Measurements from ENCODE around the gene TNRC6C. TPM values are rescaled to one million over a fixed set of nuclear protein-coding genes. Genes with fewer than 3 reads are reported as not detected.

The TNRC6C gene
- total RNA-seq, 1 donor from 2014 or later, result 24.6 TPM

- DNase-seq (peak; percentile 85), ATAC-seq (ENCODE audit: low read depth) (peak; percentile 65)
- no peak for TF ChIP-seq CTCF (IDR thresholded peaks at IDR 0.05)
- H3K4me3 Mint-ChIP-seq, result peak overlapping the region; percentile 95
- H3K9me3 Mint-ChIP-seq, result no peaks in the 10 kb centered on the region
- intact Hi-C loops (cut with micrococcal nuclease), result loop anchor here (1.0 to 5.0 kb wide), 9 partner anchors 8 to 810 kb away; partner anchors contain the start of gene SYNGR2
- ChIA-PET POLR2A (interaction anchor here (0.6 to 48.2 kb wide), 7 partner anchors 1 to 792 kb away, joined by 3 to 2404 read pairs (median 7); partner anchors contain the start of genes AFMID, C17orf99, SYNGR2 and TK1), CTCF (interaction anchor here (1.0 to 15.7 kb wide), 3 partner anchors 9 to 43 kb away, joined by 3 to 220 read pairs (median 14); no protein-coding TSS in a partner anchor)
- peaks cover 51% of the 10 kb centered on the region for H3K36me3 Mint-ChIP-seq (ENCODE audit: low read depth)
- no peaks in the 10 kb centered on the region for H3K27me3 Mint-ChIP-seq
- peak overlapping the region; percentile 81 for H3K27ac Mint-ChIP-seq
- H3K4me1 Mint-ChIP-seq, result peaks cover 74% of the 10 kb centered on the region
Observed at GRCh38 chr17:78132084-78132676, 173.7 kb downstream of the TNRC6C start.

GRCh38 chr17:78132767-78133178, 174.3 kb downstream of the TNRC6C start:
- Mint-ChIP-seq H3K27me3 (no peaks in the 10 kb centered on the region), H3K27ac (peak overlapping the region; percentile 81), H3K4me1 (peaks cover 78% of the 10 kb centered on the region), H3K9me3 (no peaks in the 10 kb centered on the region), H3K36me3 (ENCODE audit: low read depth) (peaks cover 55% of the 10 kb centered on the region), H3K4me3 (peak overlapping the region; percentile 95)
- DNase-seq (no peak), ATAC-seq (ENCODE audit: low read depth) (no peak)
- ChIA-PET CTCF (interaction anchor here (0.6 to 15.7 kb wide), 4 partner anchors 9 to 42 kb away, joined by 3 to 220 read pairs (median 8); no protein-coding TSS in a partner anchor), POLR2A (interaction anchor here (0.7 to 48.2 kb wide), 6 partner anchors 1 to 791 kb away, joined by 3 to 2404 read pairs (median 524); partner anchors contain the start of genes AFMID, C17orf99, SYNGR2 and TK1)
- no peak for TF ChIP-seq CTCF (IDR thresholded peaks at IDR 0.05)
- intact Hi-C loops (cut with micrococcal nuclease), result loop anchor here (1.0 to 5.0 kb wide), 9 partner anchors 8 to 810 kb away; partner anchors contain the start of gene SYNGR2

GRCh38 chr17:78133179-78133951, 174.9 kb downstream of the TNRC6C start:
- ChIA-PET POLR2A (interaction anchor here (3.1 to 48.2 kb wide), 4 partner anchors 2 to 40 kb away, joined by 22 to 2404 read pairs (median 1040); partner anchors contain the start of genes AFMID, C17orf99, SYNGR2 and TK1), CTCF (interaction anchor here (0.6 to 15.7 kb wide), 6 partner anchors 8 to 117 kb away, joined by 3 to 220 read pairs (median 6); no protein-coding TSS in a partner anchor)
- no peak for TF ChIP-seq CTCF (IDR thresholded peaks at IDR 0.05)
- Mint-ChIP-seq H3K27ac (peak overlapping the region; percentile 81), H3K4me3 (peak overlapping the region; percentile 95), H3K9me3 (no peaks in the 10 kb centered on the region), H3K4me1 (peaks cover 84% of the 10 kb centered on the region), H3K27me3 (no peaks in the 10 kb centered on the region), H3K36me3 (ENCODE audit: low read depth) (peaks cover 55% of the 10 kb centered on the region)
- ATAC-seq (ENCODE audit: low read depth) (no peak), DNase-seq (no peak)
- intact Hi-C loops (cut with micrococcal nuclease), result loop anchor here (5.0 kb wide), 4 partner anchors 119 to 811 kb away; no protein-coding TSS in a partner anchor

GRCh38 chr17:78133971-78134898, 175.7 kb downstream of the TNRC6C start:
- Mint-ChIP-seq H3K36me3 (ENCODE audit: low read depth) (peaks cover 55% of the 10 kb centered on the region), H3K27me3 (no peaks in the 10 kb centered on the region), H3K4me3 (peak overlapping the region; percentile 95), H3K4me1 (peaks cover 87% of the 10 kb centered on the region), H3K9me3 (no peaks in the 10 kb centered on the region), H3K27ac (peak overlapping the region; percentile 81)
- DNase-seq, result peak; percentile 59
- peak; percentile 69 for TF ChIP-seq CTCF (IDR thresholded peaks at IDR 0.05)
- peak; percentile 15 for ATAC-seq (ENCODE audit: low read depth)
- intact Hi-C loops (cut with micrococcal nuclease), result loop anchor here (1.0 to 5.0 kb wide), 6 partner anchors 22 to 812 kb away; no protein-coding TSS in a partner anchor
- ChIA-PET CTCF (interaction anchor here (0.7 to 15.7 kb wide), 9 partner anchors 14 to 116 kb away, joined by 3 to 220 read pairs (median 4); no protein-coding TSS in a partner anchor), POLR2A (interaction anchor here (0.6 to 48.2 kb wide), 6 partner anchors 3 to 176 kb away, joined by 3 to 2404 read pairs (median 531); partner anchors contain the start of genes AFMID, C17orf99, SYNGR2 and TK1)

Measured in activated B cell treated with CpG ODN at 0.5 μM for 24 hours (primary cell).